NB4 (cell line): ENCODE measurements around the gene CEP120.

Source experiments
- CTCF ChIP-seq: IDR thresholded peaks from one replicate; pipeline ENCODE4 v1.5.1; 2012; ENCODE audit warnings: low read depth, low read length
- MAX ChIP-seq: IDR thresholded peaks from 2 replicates; pipeline ENCODE4 v1.6.1; 2011; ENCODE audit warnings: low read depth, low read length
- POLR2A ChIP-seq: IDR thresholded peaks from 2 replicates; pipeline ENCODE4 v1.6.1; 2011; ENCODE audit warnings: mild to moderate bottlenecking; ENCODE audit not compliant: insufficient read length; ENCODE audit errors: extremely low read depth

- TF ChIP-seq CTCF (no peak), MAX (no peak), POLR2A (no peak)
These were observed 33.0 kb upstream of the CEP120 start for GRCh38 chr5:123456242-123456641.
